Measurements from ENCODE around the gene OR4D1.

Gene OR4D1

DNA sequence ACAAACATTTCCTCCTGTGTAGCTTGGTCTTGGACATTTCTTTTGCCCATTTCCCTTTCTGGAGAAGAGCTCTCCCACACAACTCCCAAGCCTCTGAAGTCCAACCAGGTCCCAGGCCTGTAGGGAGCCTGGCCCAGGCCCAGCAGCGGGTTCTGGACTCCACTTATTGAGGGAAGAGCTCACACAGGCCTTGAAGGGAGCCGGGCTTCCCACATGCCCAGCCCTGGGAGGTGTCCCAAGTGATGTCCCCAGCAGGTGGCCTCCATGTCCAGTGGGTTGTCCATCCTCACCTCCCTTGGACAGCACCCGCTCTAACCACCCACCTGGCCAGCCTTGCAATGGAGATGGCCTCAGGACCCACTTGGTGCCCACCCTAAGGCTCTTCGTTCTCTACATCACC, 38.4 kb downstream of the OR4D1 start:
- no peak overlapping the region for H3K9ac ChIP-seq (ENCODE audit: low read length)
- H3K9me3 ChIP-seq (ENCODE audit: insufficient read depth, low read length) = no peaks in the 10 kb centered on the region
- no peak overlapping the region for H3K27ac ChIP-seq (ENCODE audit: low read depth, low read length)
- H3K4me3 ChIP-seq (ENCODE audit: insufficient read depth, low read length, poor library complexity, severe bottlenecking) = no peak overlapping the region
- H3K9me2 ChIP-seq (replicated peaks; ENCODE audit: insufficient read depth, low read length) = no peaks in the 10 kb centered on the region
- no peaks in the 10 kb centered on the region for H3K36me3 ChIP-seq (ENCODE audit: low read length)
- H3K79me2 ChIP-seq (ENCODE audit: insufficient read depth, low read length) = no peaks in the 10 kb centered on the region
- no peak for TF ChIP-seq EZH2phosphoT487 (conservative IDR thresholded peaks at IDR 0.05; ENCODE audit: low read length)
- TF ChIP-seq, protein P1, sequence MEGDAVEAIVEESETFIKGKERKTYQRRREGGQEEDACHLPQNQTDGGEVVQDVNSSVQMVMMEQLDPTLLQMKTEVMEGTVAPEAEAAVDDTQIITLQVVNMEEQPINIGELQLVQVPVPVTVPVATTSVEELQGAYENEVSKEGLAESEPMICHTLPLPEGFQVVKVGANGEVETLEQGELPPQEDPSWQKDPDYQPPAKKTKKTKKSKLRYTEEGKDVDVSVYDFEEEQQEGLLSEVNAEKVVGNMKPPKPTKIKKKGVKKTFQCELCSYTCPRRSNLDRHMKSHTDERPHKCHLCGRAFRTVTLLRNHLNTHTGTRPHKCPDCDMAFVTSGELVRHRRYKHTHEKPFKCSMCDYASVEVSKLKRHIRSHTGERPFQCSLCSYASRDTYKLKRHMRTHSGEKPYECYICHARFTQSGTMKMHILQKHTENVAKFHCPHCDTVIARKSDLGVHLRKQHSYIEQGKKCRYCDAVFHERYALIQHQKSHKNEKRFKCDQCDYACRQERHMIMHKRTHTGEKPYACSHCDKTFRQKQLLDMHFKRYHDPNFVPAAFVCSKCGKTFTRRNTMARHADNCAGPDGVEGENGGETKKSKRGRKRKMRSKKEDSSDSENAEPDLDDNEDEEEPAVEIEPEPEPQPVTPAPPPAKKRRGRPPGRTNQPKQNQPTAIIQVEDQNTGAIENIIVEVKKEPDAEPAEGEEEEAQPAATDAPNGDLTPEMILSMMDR (IDR thresholded peaks at IDR 0.05; ENCODE audit: insufficient read depth, low read length, poor library complexity, severe bottlenecking) = no peak
- no peaks in the 10 kb centered on the region for H3F3A ChIP-seq (ENCODE audit: insufficient read depth)
- H3K27me3 ChIP-seq (ENCODE audit: low read length) = no peaks in the 10 kb centered on the region
- no peak overlapping the region for H2AFZ ChIP-seq (ENCODE audit: low read depth, low read length, severe bottlenecking)
- H3K4me2 ChIP-seq (ENCODE audit: low read depth, low read length, poor library complexity, severe bottlenecking) = no peak overlapping the region
- no peaks in the 10 kb centered on the region for H4K20me1 ChIP-seq (ENCODE audit: low read depth, low read length)

DNA sequence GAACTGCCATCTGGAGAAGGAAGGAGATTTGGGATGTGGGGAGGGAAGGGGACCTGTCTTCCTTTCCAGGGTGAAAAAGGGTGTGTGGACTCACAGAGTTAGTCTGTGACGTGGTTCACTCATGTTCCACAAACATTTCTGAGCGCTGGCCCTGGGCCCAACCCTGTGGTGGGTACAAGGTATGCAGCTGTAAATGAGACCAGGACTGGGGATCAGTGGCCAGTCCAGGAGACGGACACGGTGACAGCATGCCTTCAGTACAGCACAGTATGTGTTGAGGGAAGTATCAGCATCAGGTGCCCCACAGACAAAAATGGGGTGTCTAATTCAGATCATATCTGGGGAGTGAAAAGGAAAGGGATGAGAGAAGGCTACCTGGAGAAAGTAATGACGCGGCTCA, 38.9 kb downstream of the OR4D1 start:
- Histone ChIP-seq H3K9me3 (ENCODE audit: insufficient read depth, low read length) (no peaks in the 10 kb centered on the region), H4K20me1 (ENCODE audit: low read depth, low read length) (no peaks in the 10 kb centered on the region), H3K9ac (ENCODE audit: low read length) (no peak overlapping the region), H3K27me3 (ENCODE audit: low read length) (no peaks in the 10 kb centered on the region), H3F3A (ENCODE audit: insufficient read depth) (no peaks in the 10 kb centered on the region), H3K4me2 (ENCODE audit: low read depth, low read length, poor library complexity, severe bottlenecking) (no peak overlapping the region), H3K36me3 (ENCODE audit: low read length) (no peaks in the 10 kb centered on the region), H3K9me2 (replicated peaks; ENCODE audit: insufficient read depth, low read length) (no peaks in the 10 kb centered on the region), H3K79me2 (ENCODE audit: insufficient read depth, low read length) (no peaks in the 10 kb centered on the region), H3K4me3 (ENCODE audit: insufficient read depth, low read length, poor library complexity, severe bottlenecking) (no peak overlapping the region), H2AFZ (ENCODE audit: low read depth, low read length, severe bottlenecking) (no peak overlapping the region), H3K27ac (ENCODE audit: low read depth, low read length) (no peak overlapping the region)
- TF ChIP-seq, protein P1 (IDR thresholded peaks at IDR 0.05; ENCODE audit: insufficient read depth, low read length, poor library complexity, severe bottlenecking) = no peak
- TF ChIP-seq EZH2phosphoT487 (conservative IDR thresholded peaks at IDR 0.05; ENCODE audit: low read length) = no peak

DNA sequence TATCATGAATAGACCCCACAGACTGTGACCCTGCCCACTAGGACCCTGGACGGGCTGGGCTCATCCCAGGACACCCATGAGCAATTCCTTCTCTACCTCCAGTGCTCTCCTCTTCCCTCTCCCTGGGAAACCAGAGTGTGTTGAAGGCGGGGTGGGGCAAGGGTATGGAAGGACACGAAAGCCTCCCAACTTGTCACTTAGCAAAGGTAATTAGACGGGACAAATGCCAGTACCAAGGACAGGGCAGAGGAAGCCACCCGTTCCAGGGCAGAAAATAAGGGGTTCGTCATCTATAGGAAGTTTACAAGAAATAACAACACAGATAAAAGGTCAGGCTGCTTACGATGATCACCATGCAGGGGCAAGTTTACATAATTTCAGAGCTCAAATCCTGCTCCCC, 39.5 kb downstream of the OR4D1 start:
- Histone ChIP-seq H3K9ac (ENCODE audit: low read length) (no peak overlapping the region), H3F3A (ENCODE audit: insufficient read depth) (no peaks in the 10 kb centered on the region)

More for the DNA sequence above, 39.5 kb downstream of the OR4D1 start:
- Histone ChIP-seq H3K9me3 (ENCODE audit: insufficient read depth, low read length) (no peaks in the 10 kb centered on the region), H3K4me2 (ENCODE audit: low read depth, low read length, poor library complexity, severe bottlenecking) (no peak overlapping the region), H3K27ac (ENCODE audit: low read depth, low read length) (no peak overlapping the region), H3K9me2 (replicated peaks; ENCODE audit: insufficient read depth, low read length) (no peaks in the 10 kb centered on the region), H4K20me1 (ENCODE audit: low read depth, low read length) (no peaks in the 10 kb centered on the region), H3K79me2 (ENCODE audit: insufficient read depth, low read length) (no peaks in the 10 kb centered on the region), H3K27me3 (ENCODE audit: low read length) (no peaks in the 10 kb centered on the region), H3K36me3 (ENCODE audit: low read length) (no peaks in the 10 kb centered on the region), H2AFZ (ENCODE audit: low read depth, low read length, severe bottlenecking) (no peak overlapping the region), H3K4me3 (ENCODE audit: insufficient read depth, low read length, poor library complexity, severe bottlenecking) (no peak overlapping the region)
- no peak for TF ChIP-seq EZH2phosphoT487 (conservative IDR thresholded peaks at IDR 0.05; ENCODE audit: low read length)
- TF ChIP-seq, protein P1 (IDR thresholded peaks at IDR 0.05; ENCODE audit: insufficient read depth, low read length, poor library complexity, severe bottlenecking) = no peak
